HG03378 (cell line): ENCODE results near the gene CACNA1B.

Experiments
- ATAC-seq: cut with Tn5 transposase; IDR thresholded peaks from one replicate; pipeline ENCODE4 v1.9.1; 2021; ENCODE audit warnings: mild to moderate bottlenecking, moderate library complexity; ENCODE audit not compliant: unreplicated experiment

Gene CACNA1B

DNA sequence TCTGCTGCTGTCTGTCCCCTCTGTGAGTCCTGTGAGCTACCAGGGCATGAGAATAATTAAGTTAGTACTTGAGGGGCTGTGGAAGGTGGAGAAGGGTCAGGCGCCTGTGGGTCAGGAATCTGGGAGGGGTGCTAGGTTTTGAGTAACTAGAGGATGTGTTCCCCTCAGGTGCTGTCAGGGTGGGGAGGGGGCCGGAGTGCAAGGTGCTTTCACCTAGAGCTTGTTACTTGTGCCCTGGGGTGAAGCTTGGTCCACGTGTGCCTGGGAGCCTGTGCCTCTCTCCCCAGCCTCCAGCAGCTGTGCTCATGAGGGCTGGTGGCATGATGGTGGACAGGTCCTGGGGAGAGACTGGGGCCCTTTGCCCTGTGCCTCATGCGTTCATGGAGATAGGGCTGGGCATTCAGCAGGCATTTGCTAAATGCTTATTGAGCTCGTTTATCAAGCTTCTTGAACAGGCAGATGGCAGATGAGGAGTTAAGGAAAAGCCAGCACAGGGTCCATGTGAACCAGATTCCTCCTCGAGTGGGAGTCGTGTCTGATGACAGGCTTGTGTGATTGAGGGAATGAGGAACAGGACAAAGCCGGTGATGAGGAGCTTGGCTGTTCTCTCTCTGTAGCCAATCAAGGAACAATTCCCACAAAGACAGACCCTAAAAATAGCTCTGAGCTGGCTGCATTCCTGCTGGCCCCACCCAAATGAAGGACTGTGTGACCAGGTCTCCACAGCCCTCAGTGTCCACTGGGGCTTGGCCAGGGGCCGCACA, 40.9 kb downstream of the CACNA1B start:
- no peak for ATAC-seq

DNA sequence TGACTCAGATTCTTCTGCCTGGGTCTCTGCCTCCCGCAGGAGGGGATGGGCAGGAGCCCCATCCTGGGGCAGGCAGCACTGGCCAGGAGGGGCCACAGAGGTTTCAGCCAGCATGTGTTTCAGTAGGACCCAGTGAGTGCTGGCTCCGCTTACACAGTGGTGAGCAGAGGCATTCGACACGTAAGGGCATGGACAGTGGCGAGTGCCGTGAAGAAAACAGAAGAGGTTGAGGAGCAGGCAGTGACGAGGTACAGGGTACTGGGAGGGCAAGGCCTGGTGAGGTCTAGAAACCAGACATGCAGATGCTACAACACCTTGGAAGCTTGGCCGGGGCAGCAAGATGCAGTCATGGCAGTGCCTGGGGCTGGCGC, 41.5 kb downstream of the CACNA1B start:
- ATAC-seq, result no peak

DNA sequence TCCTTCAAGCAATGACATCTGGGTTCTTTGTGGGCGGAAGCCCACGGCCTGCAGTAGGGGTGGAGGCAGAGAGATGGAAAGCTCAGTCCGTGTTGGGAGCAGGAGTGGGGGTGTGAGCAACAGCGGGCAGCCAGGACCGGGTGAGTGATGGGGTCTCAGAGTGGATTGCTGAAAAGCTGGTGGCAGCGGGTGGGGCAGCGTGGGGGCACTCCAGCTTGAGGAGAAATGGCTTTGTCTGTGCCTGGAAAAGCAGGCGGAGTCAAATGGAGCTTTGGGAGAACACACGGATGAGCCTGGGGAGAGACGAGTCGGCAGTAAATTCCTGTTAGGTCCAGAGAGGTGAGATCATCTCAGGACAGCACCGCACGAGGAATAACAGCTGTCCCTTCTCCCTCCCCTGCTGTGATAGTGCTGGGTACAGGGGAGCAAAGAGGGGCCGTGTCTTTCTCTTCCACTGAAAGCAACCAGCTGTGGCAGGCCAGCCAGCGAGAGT, 42.1 kb downstream of the CACNA1B start:
- ATAC-seq, result no peak

DNA sequence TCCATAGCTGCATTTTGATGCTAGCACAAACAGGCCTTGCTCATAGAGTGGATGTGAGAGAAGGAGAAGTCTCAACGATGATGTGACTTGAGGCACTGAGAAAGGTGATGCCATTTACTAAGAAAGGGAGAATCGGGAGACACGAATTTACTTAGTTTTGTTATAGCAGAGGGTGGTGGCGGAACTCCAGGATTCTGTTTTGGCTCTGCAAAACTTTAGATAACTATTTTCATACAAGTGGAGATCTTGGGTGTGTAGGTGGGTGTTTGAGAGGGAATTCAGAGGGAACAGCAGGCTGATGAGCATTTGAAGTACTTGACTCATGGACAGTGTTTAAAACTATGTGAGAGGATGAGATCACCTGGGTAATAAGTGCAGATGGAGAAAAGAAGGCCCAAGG, 43.2 kb downstream of the CACNA1B start:
- ATAC-seq, result no peak

DNA sequence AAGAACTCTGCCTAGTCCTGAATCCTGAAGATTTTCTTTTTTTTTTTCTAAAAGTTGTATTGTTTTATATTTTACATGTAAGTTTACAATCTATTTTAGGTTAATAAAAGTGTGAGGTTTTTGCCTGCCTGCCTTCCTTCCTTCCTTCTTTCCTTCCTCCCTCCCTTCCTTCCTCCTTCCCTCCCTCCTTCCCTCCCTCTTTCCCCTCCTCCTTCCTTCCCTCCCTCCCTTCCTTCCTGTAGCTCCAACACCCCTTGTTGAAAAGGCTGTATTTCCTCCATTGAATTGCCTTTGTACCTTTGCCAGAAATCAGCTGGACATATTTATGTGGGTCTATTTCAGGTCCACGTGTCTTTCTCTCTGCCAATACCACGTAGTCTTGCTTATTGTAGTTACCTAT, 46.6 kb downstream of the CACNA1B start:
- ATAC-seq, result no peak

DNA sequence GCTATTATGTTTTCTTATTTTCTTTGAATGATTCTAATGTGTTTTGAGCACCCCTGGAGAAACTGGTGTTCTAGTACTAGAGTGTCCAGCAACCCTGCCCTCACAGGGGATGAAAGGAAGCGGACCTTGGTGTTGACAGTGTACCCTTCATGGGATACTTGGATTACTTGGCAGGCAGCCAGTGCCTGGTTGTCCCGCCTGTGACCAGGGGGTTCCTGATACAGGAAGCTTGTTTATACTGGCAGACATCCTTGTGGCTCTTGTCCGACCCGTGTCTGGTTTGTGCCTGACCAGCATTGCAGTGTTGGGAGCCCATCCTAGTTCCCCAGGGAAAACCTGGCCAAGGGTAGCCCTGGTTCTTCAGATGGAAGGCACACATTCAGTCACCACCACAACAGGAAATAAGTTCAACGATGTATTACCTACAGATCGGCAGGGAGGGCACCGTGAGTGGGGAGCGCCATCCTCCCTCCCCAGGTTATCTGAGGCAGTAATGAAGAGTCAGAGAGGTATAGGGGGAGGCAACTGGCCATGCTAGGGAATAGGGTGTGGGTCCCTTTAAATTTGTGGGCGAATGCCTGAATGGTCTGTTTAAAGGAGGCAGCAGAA, 47.3 kb downstream of the CACNA1B start:
- ATAC-seq, result no peak

DNA sequence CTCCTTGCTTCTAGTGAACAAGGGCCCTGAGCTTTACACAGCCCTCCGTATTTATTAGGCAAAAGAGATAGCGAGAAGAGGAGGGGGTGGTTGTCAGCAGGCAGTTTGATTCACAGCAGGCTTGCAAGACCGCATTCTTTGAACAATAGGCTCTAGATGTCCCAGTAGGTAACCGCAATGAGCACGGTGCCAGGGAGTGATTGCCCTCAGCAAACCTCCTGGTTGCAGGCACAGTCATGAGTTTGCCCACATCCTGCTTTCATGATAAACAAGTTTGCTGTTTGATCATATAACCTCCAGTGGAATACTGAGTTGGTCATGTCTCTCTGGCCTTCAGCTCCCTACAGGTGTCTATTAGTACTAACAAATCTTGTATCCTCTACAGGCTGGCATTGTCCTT, 66.1 kb downstream of the CACNA1B start:
- no peak for ATAC-seq

DNA sequence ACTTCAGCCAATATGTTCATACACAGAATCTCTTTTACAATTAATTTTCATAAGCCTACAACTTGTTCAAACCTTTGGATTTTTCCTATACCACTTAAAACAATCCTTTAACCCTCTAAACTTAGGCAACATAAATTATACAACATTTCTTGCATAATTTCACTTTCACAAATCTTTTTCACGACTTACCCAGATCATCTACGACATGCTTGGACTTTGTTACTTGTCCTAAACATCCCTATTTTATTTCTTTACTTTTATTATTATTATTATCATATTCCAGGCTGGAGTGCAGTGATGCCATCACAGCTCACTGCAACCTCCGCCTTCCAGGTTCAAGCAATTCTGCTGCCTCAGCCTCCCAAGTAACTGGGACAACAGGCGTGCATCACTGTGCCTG, 68.0 kb downstream of the CACNA1B start:
- no peak for ATAC-seq

DNA sequence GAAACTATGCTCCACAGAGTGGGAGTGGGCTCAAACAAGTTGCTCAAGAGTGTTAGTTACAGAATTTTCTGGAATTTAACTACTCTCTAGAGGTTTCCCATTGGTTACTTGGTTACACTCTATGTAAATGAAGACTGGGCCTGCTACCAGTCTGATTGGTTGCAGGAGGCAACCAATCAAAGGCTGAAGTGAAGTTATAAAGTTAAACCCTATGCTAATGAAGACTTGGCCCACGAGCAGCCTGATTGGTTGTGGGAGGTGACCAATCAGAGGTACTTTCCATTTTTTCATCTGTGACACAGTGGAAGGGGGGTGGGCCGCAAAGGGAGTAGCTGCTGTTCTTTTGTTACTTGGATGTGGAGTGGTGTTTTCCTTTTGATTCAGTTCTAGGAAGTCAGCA, 69.4 kb downstream of the CACNA1B start:
- no peak for ATAC-seq

DNA sequence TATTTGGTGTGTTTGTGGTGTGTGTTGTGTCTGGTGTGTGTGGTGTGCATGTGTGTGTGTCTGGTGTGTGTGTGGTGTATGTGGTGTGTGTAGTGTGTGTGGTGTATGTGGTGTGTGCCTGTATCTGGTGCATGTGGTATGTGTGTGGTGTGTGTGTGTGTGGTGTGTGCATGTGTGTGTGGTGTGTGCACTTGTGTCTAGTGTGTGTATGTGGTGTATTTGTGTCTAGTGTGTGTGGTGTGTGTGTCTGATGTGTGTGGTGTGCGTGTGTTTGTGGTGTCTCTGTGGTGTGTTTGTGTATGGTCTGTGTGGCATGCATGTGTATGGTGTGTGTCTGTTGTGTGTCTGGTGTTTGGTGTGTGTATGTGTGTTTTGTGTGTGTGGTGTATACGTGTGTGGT, 71.1 kb downstream of the CACNA1B start:
- ATAC-seq, result no peak

DNA sequence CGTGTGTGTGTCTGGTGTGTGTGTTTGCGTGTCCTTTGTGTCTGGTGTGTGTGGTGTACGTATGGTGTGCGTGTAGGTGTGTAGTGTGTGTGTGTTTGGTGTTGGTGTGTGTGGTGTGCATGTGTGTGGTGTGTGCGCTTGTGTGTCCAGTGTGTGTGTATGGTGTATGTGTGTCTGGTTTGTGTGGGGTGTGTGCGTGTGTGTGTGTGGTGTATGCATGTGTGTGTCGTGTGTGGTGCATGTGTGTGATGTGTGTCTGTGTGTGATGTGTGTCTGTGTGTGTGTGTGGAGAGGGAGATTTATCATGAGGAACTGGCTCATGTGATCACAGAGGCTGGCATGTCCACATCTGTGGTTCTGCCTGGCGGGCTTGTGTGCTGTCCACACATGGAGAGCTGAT, 71.7 kb downstream of the CACNA1B start:
- no peak for ATAC-seq

DNA sequence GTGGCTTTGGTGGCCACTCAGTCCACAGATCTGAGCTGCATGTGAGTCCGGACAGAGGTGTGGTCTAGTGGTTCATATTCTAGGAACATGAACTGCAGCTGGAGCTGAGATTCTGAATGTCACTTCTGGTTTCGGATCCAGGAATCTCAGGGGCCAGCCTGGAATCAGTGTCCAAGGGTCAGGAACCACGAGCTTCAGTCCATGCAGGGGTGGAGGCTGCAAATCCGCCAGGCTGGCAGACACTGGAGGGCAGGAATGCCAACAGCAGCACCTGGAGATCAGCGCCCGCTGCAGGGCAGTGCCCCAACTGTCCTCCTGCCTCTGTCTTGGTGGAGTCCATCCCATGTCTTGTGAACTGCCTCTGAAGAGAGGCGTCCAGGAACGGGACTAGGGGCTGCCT, 73.5 kb downstream of the CACNA1B start:
- no peak for ATAC-seq

DNA sequence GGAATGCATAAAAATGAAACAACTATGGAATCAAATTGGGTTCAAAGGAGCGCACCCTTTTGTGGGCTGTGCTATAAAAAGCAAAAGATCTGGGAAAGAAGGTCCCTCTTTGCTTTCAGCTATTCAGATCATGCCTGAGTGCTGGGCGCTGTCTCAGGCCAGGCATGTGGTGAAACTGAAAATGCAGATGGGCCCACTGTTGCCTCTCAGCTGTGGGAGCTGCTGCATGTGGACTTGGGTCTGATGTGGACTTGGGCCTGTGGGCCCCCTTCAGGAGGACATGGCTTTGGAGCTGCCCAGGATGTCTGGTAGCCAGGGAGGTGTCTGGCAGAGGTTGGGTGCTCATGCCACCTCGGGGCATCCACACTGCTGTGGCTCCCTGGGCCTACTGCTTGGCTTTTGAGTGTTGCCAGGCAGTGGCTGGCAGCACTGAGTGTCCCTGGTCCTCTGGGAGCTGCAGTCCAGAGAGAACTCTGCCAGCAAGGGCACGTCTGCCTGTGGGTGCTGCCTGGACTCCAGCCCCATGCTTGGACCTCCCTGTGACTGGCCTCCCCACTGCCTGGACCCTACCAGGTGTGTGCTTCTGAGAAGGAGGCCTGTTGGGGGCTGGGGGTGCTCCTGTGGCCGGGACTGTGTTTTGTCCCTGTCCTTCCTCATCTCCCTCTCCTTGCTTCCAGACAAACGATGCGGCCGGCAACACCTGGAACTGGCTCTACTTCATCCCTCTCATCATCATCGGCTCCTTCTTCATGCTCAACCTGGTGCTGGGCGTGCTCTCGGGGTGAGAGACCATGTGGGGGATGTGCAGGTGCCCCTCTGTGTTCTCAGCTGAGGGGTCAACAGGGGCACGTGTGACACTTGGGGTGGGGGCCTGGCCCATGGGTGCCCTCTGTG, 74.3 kb downstream of the CACNA1B start:
- no peak for ATAC-seq

DNA sequence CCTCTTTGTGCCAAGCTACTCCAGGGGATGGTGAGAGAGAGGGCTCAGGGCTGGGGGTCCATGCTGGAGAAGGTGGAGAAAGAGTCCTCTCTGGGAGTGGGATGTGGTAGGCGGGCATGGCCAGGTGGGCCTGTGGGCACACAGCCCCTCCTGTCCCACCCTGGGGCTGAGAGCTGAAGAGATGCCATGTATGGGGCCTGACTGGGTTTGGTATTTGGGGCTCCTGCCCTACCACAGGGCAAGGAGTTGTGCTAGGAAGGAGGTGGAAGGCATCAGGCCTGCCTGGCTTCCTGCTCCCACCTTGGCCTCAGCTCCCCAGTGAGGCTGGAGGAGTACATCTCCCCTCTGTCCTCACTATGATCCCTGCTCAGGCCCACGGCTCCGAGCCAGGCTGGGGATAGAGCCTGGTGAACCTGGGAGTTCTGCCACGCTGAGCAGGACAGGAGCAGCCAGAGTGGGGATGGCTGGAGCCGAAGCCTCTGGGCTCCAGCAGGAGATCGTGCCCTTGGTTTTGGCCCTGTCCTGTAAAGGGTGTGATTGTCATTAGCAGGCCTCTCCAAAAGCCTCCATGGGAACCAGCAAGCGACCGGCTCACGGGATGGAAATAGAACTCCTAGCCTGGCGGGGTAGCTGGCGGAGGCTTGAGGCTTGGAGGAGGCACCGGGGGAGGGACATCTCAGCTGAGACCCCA, 75.5 kb downstream of the CACNA1B start:
- ATAC-seq, result no peak

DNA sequence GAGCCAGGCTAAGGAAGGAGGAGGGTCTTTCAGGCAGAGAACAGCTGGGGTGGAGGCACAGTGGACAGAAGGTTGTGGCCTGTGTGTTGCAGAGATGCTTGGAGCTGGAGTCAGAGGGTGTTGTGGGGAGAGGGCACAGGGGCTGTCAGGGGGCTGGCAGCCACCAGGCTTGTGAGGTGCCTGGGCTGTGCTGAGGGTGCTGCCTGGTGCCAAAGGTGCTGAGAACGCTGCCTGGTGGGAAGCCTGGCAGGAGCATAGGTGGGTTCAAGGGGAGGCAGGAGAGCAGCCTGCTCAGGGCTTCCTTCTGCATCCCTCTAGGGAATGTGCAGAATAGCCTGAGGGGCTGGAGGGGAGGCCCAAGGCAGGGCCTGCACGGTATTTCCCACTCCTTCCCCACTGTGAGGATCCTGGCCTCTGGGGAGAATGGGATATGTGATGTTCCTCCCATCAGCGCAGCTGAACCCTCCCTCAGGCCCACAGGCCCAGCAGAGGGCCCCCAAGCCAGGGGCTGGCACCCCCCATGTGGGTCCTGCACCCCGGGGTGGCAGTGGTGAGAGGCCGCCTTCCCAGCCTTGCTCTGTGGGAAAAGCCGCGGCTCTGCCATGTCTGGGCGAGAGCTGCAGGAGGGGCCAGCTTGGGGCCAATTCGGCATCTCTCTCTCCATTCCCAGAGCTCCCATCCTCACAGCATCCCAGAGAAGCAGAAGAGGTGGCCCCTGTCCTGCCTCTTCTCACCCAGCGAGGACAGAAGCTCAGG, 76.3 kb downstream of the CACNA1B start:
- ATAC-seq, result no peak

DNA sequence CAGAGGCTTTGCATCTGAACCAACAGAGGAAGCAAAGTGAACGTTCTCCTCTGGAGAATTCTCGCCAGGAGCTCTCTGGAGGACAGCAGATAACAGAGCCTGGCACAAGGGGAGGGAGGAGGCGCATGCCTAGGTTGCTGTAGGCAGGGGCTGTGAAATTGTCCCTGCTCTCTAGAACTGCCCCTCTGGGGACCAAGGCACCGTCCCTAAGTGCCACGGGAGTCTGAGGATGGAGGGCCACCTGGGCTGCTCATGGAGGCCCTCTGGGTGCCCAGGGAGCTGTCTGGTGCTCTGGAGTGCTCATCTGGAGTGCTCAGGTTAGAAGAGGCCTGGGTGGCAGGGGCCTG, 77.6 kb downstream of the CACNA1B start:
- no peak for ATAC-seq

DNA sequence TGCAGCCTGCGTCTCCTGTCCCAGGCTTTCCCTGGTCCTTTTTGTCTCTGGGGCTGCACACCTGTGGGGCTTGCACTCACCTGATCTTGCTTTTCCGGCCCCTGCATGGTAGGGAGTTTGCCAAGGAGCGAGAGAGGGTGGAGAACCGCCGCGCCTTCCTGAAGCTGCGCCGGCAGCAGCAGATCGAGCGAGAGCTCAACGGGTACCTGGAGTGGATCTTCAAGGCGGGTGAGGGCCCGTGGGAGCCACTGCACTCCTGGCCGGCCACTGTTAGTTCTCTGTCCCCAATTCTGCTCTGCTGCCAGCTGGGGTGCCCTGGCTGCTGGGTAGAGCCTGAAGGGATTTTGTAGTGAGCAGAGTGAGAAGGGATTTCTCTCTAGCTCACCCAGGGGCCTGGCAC, 78.0 kb downstream of the CACNA1B start:
- ATAC-seq, result no peak

DNA sequence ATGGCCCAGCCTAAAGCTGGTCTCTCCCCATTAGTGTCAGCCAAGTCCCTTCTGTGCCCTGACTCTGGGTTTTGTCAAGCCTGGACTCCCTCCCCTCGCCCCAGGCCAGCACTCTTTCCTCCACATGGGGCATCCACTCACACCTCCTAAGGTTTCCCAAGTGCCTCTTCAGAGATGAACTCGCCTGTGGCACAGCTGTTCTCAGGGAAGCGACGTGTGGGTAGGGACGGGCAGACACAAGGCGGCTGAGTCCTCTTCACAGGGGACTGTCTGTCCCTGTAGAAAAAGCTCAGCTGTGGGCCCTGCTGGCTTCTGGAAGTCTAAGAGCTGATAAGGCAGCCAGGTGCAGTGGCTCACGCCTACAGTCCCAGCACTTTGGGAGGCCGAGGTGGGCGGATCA, 78.5 kb downstream of the CACNA1B start:
- no peak for ATAC-seq

DNA sequence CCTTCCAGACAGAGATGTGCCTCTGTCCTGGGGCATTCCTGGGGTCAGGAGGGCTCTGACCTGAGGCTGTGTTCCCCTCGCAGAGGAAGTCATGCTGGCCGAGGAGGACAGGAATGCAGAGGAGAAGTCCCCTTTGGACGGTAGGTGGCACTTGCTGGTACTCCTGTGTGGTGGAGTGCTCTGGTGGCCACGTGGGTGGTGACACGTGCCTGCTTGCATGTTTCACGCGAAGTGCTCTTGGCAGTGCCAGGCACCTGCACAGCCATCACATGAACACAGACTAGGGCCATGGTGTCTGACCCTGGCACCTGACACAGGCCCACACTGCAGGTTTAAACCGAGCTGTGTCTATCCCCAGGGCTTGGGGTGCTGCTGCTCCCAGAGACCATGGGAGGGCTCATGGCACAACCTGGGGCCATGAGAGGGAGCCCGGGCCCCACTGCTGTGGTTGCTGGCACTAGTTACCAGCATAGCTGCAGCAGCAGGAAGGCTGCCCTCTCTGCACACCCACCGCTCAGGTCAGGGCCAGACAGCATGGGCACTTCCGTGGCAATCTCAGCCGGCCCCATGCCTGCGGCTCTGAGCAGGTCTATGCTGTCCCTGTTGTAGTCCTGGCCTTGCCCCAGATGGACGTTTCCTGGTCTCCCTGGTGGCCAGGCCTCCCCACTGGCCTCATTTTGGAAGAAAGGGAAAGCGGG, 79.3 kb downstream of the CACNA1B start:
- ATAC-seq, result no peak
